Measurements from ENCODE around the gene DPF3.

Gene DPF3

DNA sequence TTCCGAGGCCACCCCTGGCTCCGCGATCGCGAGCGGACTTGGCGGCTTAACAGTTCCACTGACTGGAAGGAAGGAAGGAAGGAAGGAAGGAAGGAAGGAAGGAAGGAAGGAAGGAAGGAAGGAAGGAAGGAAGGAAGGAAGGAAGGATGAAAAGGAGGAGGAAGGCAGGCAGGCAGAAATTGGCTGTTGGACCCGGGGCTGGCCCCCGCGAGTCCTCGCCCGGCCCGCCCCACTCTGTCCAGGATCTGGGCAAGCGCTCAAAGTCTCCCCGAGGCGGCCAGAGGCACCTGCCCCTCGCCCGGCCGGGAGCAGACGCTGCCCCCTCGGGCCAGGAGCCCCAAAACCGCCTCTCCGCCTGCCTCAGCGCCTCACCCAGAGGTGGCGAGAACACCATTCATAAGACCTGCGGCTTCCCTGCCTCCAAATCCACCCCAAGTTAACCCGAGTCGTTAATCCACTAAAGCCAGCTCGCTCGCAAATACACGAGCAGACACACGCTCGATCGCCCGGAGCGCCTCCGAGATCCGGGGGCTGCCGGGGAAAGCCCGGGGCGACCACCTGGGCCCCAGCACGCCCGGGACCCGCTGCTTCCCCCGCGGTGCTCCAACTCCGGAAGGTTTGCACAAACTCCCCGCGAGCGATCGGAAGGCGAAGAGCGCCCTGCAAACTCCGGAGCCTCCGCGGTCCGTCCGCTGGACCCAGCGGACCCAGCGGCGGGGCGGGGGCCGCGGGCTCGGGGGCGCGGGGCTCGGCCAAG is 844 bp downstream of the DPF3 start:
- Histone ChIP-seq H4K8ac (ENCODE audit: low read depth, low read length) (no peak overlapping the region), H3K4me1 (ENCODE audit: control insufficient read depth in 1 of 2, insufficient read depth in 2 of 2, low read length in 2 of 2) (peaks cover 14 to 19% of the 10 kb centered on the region in 2 experiments), H4K12ac (ENCODE audit: low read depth, low read length) (no peak overlapping the region), H3K4me3 (ENCODE audit: low read depth, low read length) (peak overlapping the region; percentile 81), H2BK12ac (ENCODE audit: low read length) (no peak overlapping the region), H3K23ac (ENCODE audit: low read length) (no peak overlapping the region), H3K27me3 (ENCODE audit: insufficient read depth, low read length) (peaks cover 26% of the 10 kb centered on the region), H3K79me2 (ENCODE audit: control insufficient read depth, insufficient read depth, low read length, poor library complexity) (no peaks in the 10 kb centered on the region), H2AFZ (ENCODE audit: insufficient read depth, low read length, poor library complexity) (peak overlapping the region; percentile 30), H2AK5ac (ENCODE audit: low read length) (no peak overlapping the region), H3K36me3 (ENCODE audit: control insufficient read depth in 1 of 2, insufficient read depth in 2 of 2, low read length in 2 of 2) (no peaks in the 10 kb centered on the region), H3K14ac (ENCODE audit: low read length) (no peak overlapping the region), H2BK120ac (ENCODE audit: insufficient read depth, low read length, poor library complexity) (no peak overlapping the region), H3K27ac (ENCODE audit: low read depth, low read length) (no peak overlapping the region), H3K4ac (ENCODE audit: low read depth, low read length) (no peak overlapping the region), H4K91ac (ENCODE audit: low read depth, low read length) (no peak overlapping the region), H3K79me1 (ENCODE audit: low read length) (no peaks in the 10 kb centered on the region), H3K18ac (ENCODE audit: low read length) (no peak overlapping the region), H2BK5ac (ENCODE audit: low read depth, low read length, poor library complexity) (no peak overlapping the region), H3K9ac (ENCODE audit: low read length) (peak overlapping the region; percentile 21), H3K4me2 (ENCODE audit: low read length) (peak overlapping the region; percentile 98), H3K9me3 (ENCODE audit: insufficient read depth, low read depth, low read length) (peaks cover 2% of the 10 kb centered on the region)
- peak in 1 of 2 donors; percentile 24 for DNase-seq
- no CpG with 5 or more reads among the region's 68 CpGs for WGBS (ENCODE audit: extremely low coverage, insufficient coverage, insufficient read length)

DNA sequence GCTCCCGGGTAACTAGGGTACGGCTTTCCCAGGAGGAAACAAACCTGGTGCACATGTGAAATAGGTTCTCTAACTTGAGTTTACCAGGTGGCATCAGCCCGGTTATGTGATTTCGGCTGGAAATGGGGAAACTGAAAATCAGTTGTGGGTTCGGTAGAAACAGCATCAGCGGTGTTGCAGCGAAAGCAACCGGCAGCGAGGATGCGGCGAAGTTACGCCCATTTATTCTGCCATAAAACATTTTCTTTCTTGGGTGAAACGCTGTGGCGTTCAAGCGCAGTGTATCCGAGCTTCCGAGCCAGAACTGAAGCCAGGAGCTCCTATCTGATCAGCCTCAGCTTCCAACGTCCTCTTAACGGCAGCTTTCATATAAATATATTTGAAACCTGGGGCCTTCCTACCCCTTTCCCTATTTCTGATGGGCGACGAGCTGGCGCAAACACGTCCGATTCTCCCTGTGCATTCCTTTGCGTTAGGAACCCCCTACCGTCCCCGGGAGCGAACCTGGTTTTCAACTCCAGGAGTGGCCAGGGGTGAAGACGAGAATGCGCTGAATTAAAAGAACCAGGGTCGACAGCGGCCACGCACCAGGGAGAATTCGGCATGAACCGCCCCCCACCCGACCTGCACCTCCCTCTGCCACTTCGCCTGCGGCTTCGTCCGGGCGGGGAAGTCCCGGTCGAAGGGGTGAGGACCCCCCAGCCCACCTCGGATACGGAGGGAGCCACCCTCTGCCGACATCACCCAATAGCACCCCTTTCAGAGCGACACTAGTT is 1.6 kb downstream of the DPF3 start:
- no peak overlapping the region for H3K4ac ChIP-seq (ENCODE audit: low read depth, low read length)
- H3K4me1 ChIP-seq (ENCODE audit: control insufficient read depth in 1 of 2, insufficient read depth in 2 of 2, low read length in 2 of 2) = peaks cover 14 to 19% of the 10 kb centered on the region in 2 experiments
- no peaks in the 10 kb centered on the region for H3K79me1 ChIP-seq (ENCODE audit: low read length)
- H3K9ac ChIP-seq (ENCODE audit: low read length) = peak overlapping the region; percentile 20
- H3K14ac ChIP-seq (ENCODE audit: low read length) = no peak overlapping the region
- H2BK120ac ChIP-seq (ENCODE audit: insufficient read depth, low read length, poor library complexity) = no peak overlapping the region
- peaks cover 2% of the 10 kb centered on the region for H3K9me3 ChIP-seq (ENCODE audit: insufficient read depth, low read depth, low read length)
- peak overlapping the region; percentile 18 for H2AFZ ChIP-seq (ENCODE audit: insufficient read depth, low read length, poor library complexity)
- H2BK5ac ChIP-seq (ENCODE audit: low read depth, low read length, poor library complexity) = no peak overlapping the region
- H2BK12ac ChIP-seq (ENCODE audit: low read length) = no peak overlapping the region
- DNase-seq = peak in 1 of 2 donors; percentile 31
- H4K12ac ChIP-seq (ENCODE audit: low read depth, low read length) = no peak overlapping the region
- no peaks in the 10 kb centered on the region for H3K79me2 ChIP-seq (ENCODE audit: control insufficient read depth, insufficient read depth, low read length, poor library complexity)
- H3K27me3 ChIP-seq (ENCODE audit: insufficient read depth, low read length) = peaks cover 26% of the 10 kb centered on the region
- H3K36me3 ChIP-seq (ENCODE audit: control insufficient read depth in 1 of 2, insufficient read depth in 2 of 2, low read length in 2 of 2) = no peaks in the 10 kb centered on the region
- H3K4me2 ChIP-seq (ENCODE audit: low read length) = peak overlapping the region; percentile 98
- H3K18ac ChIP-seq (ENCODE audit: low read length) = no peak overlapping the region
- no CpG with 5 or more reads among the region's 47 CpGs for WGBS (ENCODE audit: extremely low coverage, insufficient coverage, insufficient read length)
- H2AK5ac ChIP-seq (ENCODE audit: low read length) = no peak overlapping the region
- no peak overlapping the region for H3K27ac ChIP-seq (ENCODE audit: low read depth, low read length)
- H4K91ac ChIP-seq (ENCODE audit: low read depth, low read length) = no peak overlapping the region
- H3K23ac ChIP-seq (ENCODE audit: low read length) = no peak overlapping the region
- H3K4me3 ChIP-seq (ENCODE audit: low read depth, low read length) = peak overlapping the region; percentile 81
- no peak overlapping the region for H4K8ac ChIP-seq (ENCODE audit: low read depth, low read length)

DNA sequence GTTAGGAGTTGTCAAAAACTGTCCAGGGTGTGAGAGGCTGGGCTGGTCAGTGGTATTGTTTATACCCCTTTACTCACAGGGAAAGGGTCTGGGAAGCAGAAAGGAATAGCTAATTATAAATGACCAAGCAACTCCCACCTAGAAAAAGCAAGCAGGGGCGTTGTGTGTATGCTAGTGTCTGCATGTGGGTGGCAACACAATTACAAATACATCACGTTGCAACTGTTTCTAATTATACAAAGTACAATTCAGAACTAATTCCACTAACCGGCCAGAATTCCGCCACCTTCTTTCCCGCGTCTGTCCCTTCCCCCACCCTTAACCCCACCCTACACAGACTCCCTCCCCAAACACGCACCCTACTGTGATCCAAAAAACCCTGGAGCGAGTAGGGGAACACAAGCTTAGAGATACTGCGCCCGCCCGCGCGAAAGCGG is 2.2 kb downstream of the DPF3 start:
- Histone ChIP-seq H3K4me3 (ENCODE audit: low read depth, low read length) (no peak overlapping the region), H3K27ac (ENCODE audit: low read depth, low read length) (no peak overlapping the region), H3K18ac (ENCODE audit: low read length) (no peak overlapping the region), H3K9ac (ENCODE audit: low read length) (no peak overlapping the region), H3K27me3 (ENCODE audit: insufficient read depth, low read length) (peaks cover 26% of the 10 kb centered on the region), H3K4me1 (ENCODE audit: control insufficient read depth in 1 of 2, insufficient read depth in 2 of 2, low read length in 2 of 2) (peaks cover 14 to 19% of the 10 kb centered on the region in 2 experiments), H3K9me3 (ENCODE audit: insufficient read depth, low read depth, low read length) (peaks cover 2% of the 10 kb centered on the region), H2BK5ac (ENCODE audit: low read depth, low read length, poor library complexity) (no peak overlapping the region), H3K14ac (ENCODE audit: low read length) (no peak overlapping the region), H4K8ac (ENCODE audit: low read depth, low read length) (no peak overlapping the region), H3K79me1 (ENCODE audit: low read length) (no peaks in the 10 kb centered on the region), H4K12ac (ENCODE audit: low read depth, low read length) (no peak overlapping the region), H3K36me3 (ENCODE audit: control insufficient read depth in 1 of 2, insufficient read depth in 2 of 2, low read length in 2 of 2) (no peaks in the 10 kb centered on the region), H4K91ac (ENCODE audit: low read depth, low read length) (no peak overlapping the region), H2AFZ (ENCODE audit: insufficient read depth, low read length, poor library complexity) (no peak overlapping the region), H3K4me2 (ENCODE audit: low read length) (peak overlapping the region; percentile 98), H3K79me2 (ENCODE audit: control insufficient read depth, insufficient read depth, low read length, poor library complexity) (no peaks in the 10 kb centered on the region), H2BK12ac (ENCODE audit: low read length) (no peak overlapping the region), H3K23ac (ENCODE audit: low read length) (no peak overlapping the region), H2AK5ac (ENCODE audit: low read length) (no peak overlapping the region), H2BK120ac (ENCODE audit: insufficient read depth, low read length, poor library complexity) (no peak overlapping the region), H3K4ac (ENCODE audit: low read depth, low read length) (no peak overlapping the region)
- WGBS (ENCODE audit: extremely low coverage, insufficient coverage, insufficient read length) = no CpG with 5 or more reads among the region's 14 CpGs
- no peak for DNase-seq

DNA sequence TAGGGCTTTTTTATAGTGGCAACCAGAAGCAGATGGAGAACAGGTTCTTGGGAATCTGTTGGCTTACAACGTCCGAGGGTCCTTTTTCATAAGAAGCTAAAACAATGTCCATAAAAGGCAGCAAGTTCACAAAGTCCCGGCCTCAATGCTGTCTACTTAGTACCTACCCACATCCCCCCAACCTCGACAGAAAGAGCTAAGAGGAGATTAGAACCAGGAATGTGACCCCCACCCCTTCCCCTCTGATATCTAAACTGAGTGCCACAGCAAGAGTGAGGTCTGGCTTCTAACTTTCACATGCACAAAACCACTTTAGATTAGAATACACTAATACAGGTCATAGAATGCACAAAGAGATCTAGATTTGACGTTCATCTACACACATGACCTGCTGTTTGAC is 4.5 kb downstream of the DPF3 start:
- no peak overlapping the region for H3K4ac ChIP-seq (ENCODE audit: low read depth, low read length)
- no peak overlapping the region for H2AFZ ChIP-seq (ENCODE audit: insufficient read depth, low read length, poor library complexity)
- no CpG with 5 or more reads among the region's 5 CpGs for WGBS (ENCODE audit: extremely low coverage, insufficient coverage, insufficient read length)
- no peaks in the 10 kb centered on the region for H3K79me2 ChIP-seq (ENCODE audit: control insufficient read depth, insufficient read depth, low read length, poor library complexity)
- H3K18ac ChIP-seq (ENCODE audit: low read length) = no peak overlapping the region
- no peak for DNase-seq
- H3K23ac ChIP-seq (ENCODE audit: low read length) = no peak overlapping the region
- no peak overlapping the region for H3K27ac ChIP-seq (ENCODE audit: low read depth, low read length)
- no peak overlapping the region for H3K4me3 ChIP-seq (ENCODE audit: low read depth, low read length)
- no peak overlapping the region for H2AK5ac ChIP-seq (ENCODE audit: low read length)
- no peak overlapping the region for H2BK12ac ChIP-seq (ENCODE audit: low read length)
- H3K9me3 ChIP-seq (ENCODE audit: insufficient read depth, low read depth, low read length) = peaks cover 3% of the 10 kb centered on the region
- H2BK120ac ChIP-seq (ENCODE audit: insufficient read depth, low read length, poor library complexity) = no peak overlapping the region
- no peak overlapping the region for H2BK5ac ChIP-seq (ENCODE audit: low read depth, low read length, poor library complexity)
- H4K12ac ChIP-seq (ENCODE audit: low read depth, low read length) = no peak overlapping the region
- H3K27me3 ChIP-seq (ENCODE audit: insufficient read depth, low read length) = peaks cover 26% of the 10 kb centered on the region
- no peak overlapping the region for H4K91ac ChIP-seq (ENCODE audit: low read depth, low read length)
- no peak overlapping the region for H3K14ac ChIP-seq (ENCODE audit: low read length)
- no peak overlapping the region for H3K9ac ChIP-seq (ENCODE audit: low read length)
- H3K4me2 ChIP-seq (ENCODE audit: low read length) = no peak overlapping the region
- H4K8ac ChIP-seq (ENCODE audit: low read depth, low read length) = no peak overlapping the region
- no peaks in the 10 kb centered on the region for H3K79me1 ChIP-seq (ENCODE audit: low read length)
- H3K4me1 ChIP-seq (ENCODE audit: control insufficient read depth in 1 of 2, insufficient read depth in 2 of 2, low read length in 2 of 2) = peaks cover 9 to 13% of the 10 kb centered on the region in 2 experiments
- H3K36me3 ChIP-seq (ENCODE audit: control insufficient read depth in 1 of 2, insufficient read depth in 2 of 2, low read length in 2 of 2) = no peaks in the 10 kb centered on the region

Measured in trophoblast cell (in vitro differentiated cells and primary cell).